Placental epithelial cell (primary cell): ENCODE measurements around the gene UCK2. TPM values are rescaled to one million over a fixed set of nuclear protein-coding genes. Genes with fewer than 3 reads are reported as not detected.

Source experiments
- total RNA-seq: library from RNA; depleted of rRNA; stranded (reverse); fragments of >200 nt; gene quantifications from 2 replicates; pipeline ENCODE4 v1.2.3, GENCODE V29; 2012

UCK2 gene
- total RNA-seq = 41.2 and 72.7 TPM in 2 replicates

GRCh38 chr1:165827268-165828102 lies at the start of gene UCK2:
TSS of gene UCK2 (plus strand) at chr1:165827614. CDS start at chr1:165827834, 220 bp downstream.

Other genes with a start within 250 kb of the UCK2 start
- 63.2 and 131 TPM in 2 replicates for gene MGST3, start 196.4 kb upstream of the UCK2 start, total RNA-seq
- gene ALDH9A1, start 129.1 kb upstream of the UCK2 start, total RNA-seq = 67.2 and 96.6 TPM in 2 replicates
- gene TMCO1, start 58.7 kb upstream of the UCK2 start, total RNA-seq = 74.6 and 102 TPM in 2 replicates